Heart left ventricle (tissue), 16 donors: ENCODE results near the gene NPY1R. TPM values are rescaled to one million over a fixed set of nuclear protein-coding genes. Genes with fewer than 3 reads are reported as not detected.

Source experiments
- ATAC-seq, 4 donors: fragments of 200-7000 bp; cut with Tn5 transposase; one replicate each; pipeline ENCODE4 v1.9.1; 2020 to 2022; ENCODE audit warnings: moderate library complexity in 4 of 4, mild to moderate bottlenecking in 3 of 4, moderate number of reproducible peaks in 1 of 4
- DNase-seq, 5 donors: peaks; one replicate each; pipeline ENCODE4 v3.0.0-alpha.2; 2020
- H3K27ac ChIP-seq, 12 donors: fragments of 200-600 bp; sonication (generic) in 4 of 12; one replicate each; pipeline versions ENCODE4 v1.5.0 to v1.8.0; 2016 to 2022; ENCODE audit warnings: mild to moderate bottlenecking in 2 of 12
- H3K27me3 ChIP-seq, 9 donors: fragments of 200-600 bp; sonication (generic) in 2 of 9; one replicate each; pipeline versions ENCODE4 v1.5.1 to v1.8.0; 2016 to 2022; ENCODE audit warnings: mild to moderate bottlenecking in 3 of 9
- H3K36me3 ChIP-seq, 9 donors: fragments of 200-600 bp; sonication (generic) in 2 of 9; one replicate each; pipeline versions ENCODE4 v1.5.0 to v1.8.0; 2018 to 2022; ENCODE audit warnings: mild to moderate bottlenecking in 2 of 9
- H3K4me1 ChIP-seq, 12 donors: fragments of 200-600 bp; sonication (generic) in 4 of 12; one replicate each; pipeline versions ENCODE4 v1.5.0 to v1.8.0; 2016 to 2022; ENCODE audit warnings: mild to moderate bottlenecking in 3 of 12
- H3K4me3 ChIP-seq, 12 donors: fragments of 200-600 bp; sonication (generic) in 4 of 12; one replicate each; pipeline versions ENCODE4 v1.5.0 to v1.8.0; 2017 to 2022; ENCODE audit warnings: mild to moderate bottlenecking in 9 of 12, moderate library complexity in 4 of 12
- H3K9me3 ChIP-seq, 12 donors: fragments of 200-600 bp; sonication (generic) in 4 of 12; one replicate each; pipeline versions ENCODE4 v1.5.0 to v1.8.0; 2016 to 2022; ENCODE audit warnings: mild to moderate bottlenecking in 1 of 12
- CTCF ChIP-seq, 12 donors: fragments of 200-600 bp; sonication (generic) in 4 of 12; IDR thresholded peaks; one replicate each; pipeline versions ENCODE4 v1.5.0 to v1.8.0; 2018 to 2022; ENCODE audit warnings: antibody characterized with exemption in 12 of 12, mild to moderate bottlenecking in 5 of 12
- POLR2A ChIP-seq, 2 donors: fragments of 450-650 bp; IDR thresholded peaks; one replicate each; pipeline ENCODE4 v1.6.1; 2017; ENCODE audit warnings: antibody characterized with exemption in 2 of 2, mild to moderate bottlenecking in 2 of 2, moderate library complexity in 2 of 2
- WGBS, 4 donors: extraction: QIAGEN DNeasy Blood & Tissue Kit in 2 of 4; methylation state at CpG; one replicate each; pipeline versions ENCODE4 v1.1.5 to v1.1.7; 2013 to 2018; 5-methylcytosine and 5-hydroxymethylcytosine counted together
- intact Hi-C, 10 donors: fragments of 100-400 bp; cut with DNase I; formaldehyde crosslinking; loops; one replicate each; pipeline versions ENCODE4 v1.11.1 to v1.14.2; 2022
- polyA plus RNA-seq, 2 donors: library from polyadenylated mRNA; stranded (reverse); fragments of 200-250 nt; gene quantifications; one replicate each; pipeline ENCODE4 v1.2.3, GENCODE V29; 2013
- total RNA-seq, 9 donors: library from RNA; depleted of rRNA in 2 of 9; stranded (reverse); fragments of >200 nt in 2 of 9; fragmentation: NEBNext Ultra II Directional in 3 of 9; extraction: Animal tissue kit (Norgen Biotek cat#: 25700) in 3 of 9; gene quantifications; one replicate each; pipeline versions ENCODE4 v1.1.0 to v1.2.4, GENCODE V29; 2016 to 2023
- donor health status: ischemic (EF 13 %, LVEDD 7.1; RV severe dilation, severe dysfunction).
- donor health status: healthy with polysubstance abuse.
- donor health status: DM: no; HTN: yes; CAD: no.
- donor health status: DM: no; HTN: no; CAD: no.
- donor health status: ischemic (EF 25% LVEDD 6.9; RV normal size, moderate dysfunction).
- donor health status: ischemic (EF 25% LVEDD 5.7; RV mildly dilated, moderate dysfunction).
- donor health status: healthy.
- donor health status: DM: yes; HTN: yes; CAD: no.
- donor health status: ischemic (EF 35%, LVEDD 5.7; RV mildly dilated, moderate dysfunction).
- donor health status: nonischemic (EF 11% LVEDD 7.7; RV severe dilation, severe dysfunction).
- donor health status: DM: yes; HTN: yes; CAD: no.
- donor health status: PGD.
- donor health status: ischemic (EF 29% LVEDD 5.4; RV normal size, mild dysfunction).
- donor health status: nonischemic (EF 23%, LVEDD 6.1; RV moderate dilation, normal function).

The NPY1R gene
- total and polyA plus RNA-seq, 11 donors = 0.19 to 2.5 (median 0.44) TPM

- 85 to 98% (median 93%) methylated on average over 2 of the region's 2 CpGs for WGBS, 4 donors
- no peaks in the 10 kb centered on the region for H3K4me1 ChIP-seq
- H3K9me3 ChIP-seq = peaks cover 0 to 7% (median 0%) of the 10 kb centered on the region in 12 donors
- no peak for DNase-seq
- H3K36me3 ChIP-seq = no peaks in the 10 kb centered on the region
- no peak overlapping the region for H3K4me3 ChIP-seq
- no peaks in the 10 kb centered on the region for H3K27me3 ChIP-seq
- ATAC-seq = no peak
- intact Hi-C loops = no loop called here
- TF ChIP-seq CTCF (IDR thresholded peaks at IDR 0.05) (no peak), POLR2A (IDR thresholded peaks at IDR 0.05) (no peak)
- no peak overlapping the region for H3K27ac ChIP-seq
Measured at GRCh38 chr4:163303069-163303468, 29.3 kb downstream of the NPY1R start.

- no peak for TF ChIP-seq POLR2A (IDR thresholded peaks at IDR 0.05)
- no peak for TF ChIP-seq CTCF (IDR thresholded peaks at IDR 0.05)
- intact Hi-C loops = no loop called here
Measured at GRCh38 chr4:163300445-163300844, 32.0 kb downstream of the NPY1R start.

GRCh38 chr4:163295138-163295537 lies 37.3 kb downstream of the NPY1R start:
- no peak overlapping the region for H3K4me3 ChIP-seq
- intact Hi-C loops = no loop called here
- no peak for ATAC-seq
- no peak for DNase-seq
- peaks cover 0 to 7% (median 0%) of the 10 kb centered on the region in 12 donors for H3K9me3 ChIP-seq
- TF ChIP-seq POLR2A (IDR thresholded peaks at IDR 0.05) (no peak), CTCF (IDR thresholded peaks at IDR 0.05) (no peak)
- H3K4me1 ChIP-seq = no peaks in the 10 kb centered on the region
- H3K27me3 ChIP-seq = no peaks in the 10 kb centered on the region
- no peak overlapping the region for H3K27ac ChIP-seq
- 58 to 77% (median 67%) methylated on average over 3 of the region's 3 CpGs for WGBS, 4 donors
- no peaks in the 10 kb centered on the region for H3K36me3 ChIP-seq

More at GRCh38 chr4:163300445-163300844, 32.0 kb downstream of the NPY1R start:
- ATAC-seq (no peak), DNase-seq (no peak)
- Histone ChIP-seq H3K36me3 (no peaks in the 10 kb centered on the region), H3K4me1 (no peaks in the 10 kb centered on the region), H3K9me3 (peaks cover 0 to 7% (median 0%) of the 10 kb centered on the region in 12 donors), H3K27ac (no peak overlapping the region), H3K27me3 (no peaks in the 10 kb centered on the region), H3K4me3 (no peak overlapping the region)
- 51 to 62% (median 55%) methylated on average over 3 of the region's 3 CpGs for WGBS, 4 donors

- Histone ChIP-seq H3K4me3 (no peak overlapping the region), H3K4me1 (no peaks in the 10 kb centered on the region), H3K36me3 (no peaks in the 10 kb centered on the region), H3K27me3 (peaks cover 0 to 3% (median 0%) of the 10 kb centered on the region in 9 donors), H3K27ac (no peak overlapping the region), H3K9me3 (peaks cover 0 to 9% (median 0%) of the 10 kb centered on the region in 12 donors)
- DNase-seq = no peak
- 89 to 95% (median 90%) methylated on average over 5 of the region's 5 CpGs for WGBS, 4 donors
- no peak for ATAC-seq
- intact Hi-C loops = no loop called here
- TF ChIP-seq CTCF (IDR thresholded peaks at IDR 0.05) (no peak), POLR2A (IDR thresholded peaks at IDR 0.05) (no peak)
Measured at GRCh38 chr4:163284304-163284703, 48.1 kb downstream of the NPY1R start.
